Activated naive CD8-positive, alpha-beta T cell treated with anti-CD3 and anti-CD28 coated beads for 36 hours (primary cell): ENCODE results near the gene DYNC1I1. TPM values are rescaled to one million over a fixed set of nuclear protein-coding genes. Genes with fewer than 3 reads are reported as not detected.

Experiments used
- DNase-seq: peaks from one replicate; pipeline ENCODE4 v3.0.0; 2021
- H3K27ac Mint-ChIP-seq: one replicate; pipeline ENCODE4 v1.8.0; 2022; ENCODE audit warnings: mild to moderate bottlenecking, moderate library complexity, mixed read lengths
- H3K27me3 Mint-ChIP-seq: one replicate; pipeline ENCODE4 v1.8.0; 2022; ENCODE audit warnings: mild to moderate bottlenecking, mixed read lengths
- H3K36me3 Mint-ChIP-seq: one replicate; pipeline ENCODE4 v1.8.0; 2021; ENCODE audit warnings: mild to moderate bottlenecking, mixed read lengths
- H3K4me1 Mint-ChIP-seq: one replicate; pipeline ENCODE4 v1.8.0; 2021; ENCODE audit warnings: mixed read lengths
- H3K4me3 Mint-ChIP-seq: one replicate; pipeline ENCODE4 v1.8.0; 2022; ENCODE audit warnings: mild to moderate bottlenecking, moderate library complexity, mixed read lengths
- H3K9me3 Mint-ChIP-seq: one replicate; pipeline ENCODE4 v1.8.0; 2022; ENCODE audit warnings: mixed read lengths
- total RNA-seq, 2 experiments: library from RNA; stranded (reverse); gene quantifications; one replicate each; pipeline ENCODE4 v1.2.3, GENCODE V29; 2021

DYNC1I1 gene
- total RNA-seq, 2 experiments from 2014 or later = 0.10 TPM; not detected in 1

DNA sequence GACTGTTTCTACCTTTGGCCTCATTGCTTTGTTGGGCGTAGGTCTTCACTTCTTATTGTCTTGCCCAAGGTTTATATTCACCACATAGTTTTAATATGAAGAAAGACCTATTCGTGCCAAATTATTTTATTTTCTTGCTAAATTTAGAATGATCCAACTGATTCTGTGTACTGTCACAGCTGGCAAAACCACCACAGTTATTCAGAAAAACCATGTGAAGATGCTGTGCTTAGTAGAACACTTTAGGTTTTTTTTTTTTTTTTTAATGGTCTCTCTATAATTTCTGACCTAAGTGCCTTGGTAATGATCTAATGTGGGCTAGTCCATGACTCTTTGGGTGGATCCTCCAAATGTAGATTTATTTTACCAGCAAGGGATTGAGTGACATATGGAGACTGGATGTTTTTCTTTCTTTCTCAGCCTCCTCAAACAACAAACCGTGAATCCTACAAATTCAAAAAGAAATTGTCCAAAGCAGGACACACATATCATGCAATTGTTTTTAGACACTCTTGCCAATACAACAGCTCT is 243.8 kb downstream of the DYNC1I1 start:
- Mint-ChIP-seq H3K9me3 (no peaks in the 10 kb centered on the region), H3K27ac (no peak overlapping the region), H3K27me3 (peaks cover 23% of the 10 kb centered on the region), H3K4me3 (no peak overlapping the region), H3K4me1 (peaks cover 5% of the 10 kb centered on the region), H3K36me3 (no peaks in the 10 kb centered on the region)
- no peak for DNase-seq

- peaks cover 23% of the 10 kb centered on the region for H3K27me3 Mint-ChIP-seq
- no peaks in the 10 kb centered on the region for H3K9me3 Mint-ChIP-seq
- DNase-seq = no peak
- no peak overlapping the region for H3K4me3 Mint-ChIP-seq
- H3K36me3 Mint-ChIP-seq = no peaks in the 10 kb centered on the region
- H3K27ac Mint-ChIP-seq = no peak overlapping the region
- peaks cover 5% of the 10 kb centered on the region for H3K4me1 Mint-ChIP-seq
Measured at GRCh38 chr7:96016735-96017134, 244.4 kb downstream of the DYNC1I1 start.

GRCh38 chr7:96017877-96018276 is 245.5 kb downstream of the DYNC1I1 start:
- Mint-ChIP-seq H3K4me1 (peaks cover 5% of the 10 kb centered on the region), H3K4me3 (no peak overlapping the region), H3K9me3 (no peaks in the 10 kb centered on the region), H3K27ac (no peak overlapping the region), H3K27me3 (peaks cover 21% of the 10 kb centered on the region), H3K36me3 (no peaks in the 10 kb centered on the region)
- DNase-seq = no peak

- Mint-ChIP-seq H3K27me3 (peaks cover 9% of the 10 kb centered on the region), H3K36me3 (no peaks in the 10 kb centered on the region), H3K9me3 (no peaks in the 10 kb centered on the region), H3K4me3 (no peak overlapping the region), H3K4me1 (peaks cover 5% of the 10 kb centered on the region), H3K27ac (no peak overlapping the region)
- no peak for DNase-seq
Measured at GRCh38 chr7:96021568-96021967, 249.2 kb downstream of the DYNC1I1 start.

GRCh38 chr7:96023387-96023786 is 251.0 kb downstream of the DYNC1I1 start:
- Mint-ChIP-seq H3K9me3 (no peaks in the 10 kb centered on the region), H3K36me3 (no peaks in the 10 kb centered on the region), H3K4me3 (no peak overlapping the region), H3K4me1 (no peaks in the 10 kb centered on the region), H3K27ac (no peak overlapping the region), H3K27me3 (peaks cover 20% of the 10 kb centered on the region)
- no peak for DNase-seq

- DNase-seq = no peak
- Mint-ChIP-seq H3K4me3 (no peak overlapping the region), H3K27me3 (peaks cover 26% of the 10 kb centered on the region), H3K36me3 (no peaks in the 10 kb centered on the region), H3K4me1 (peaks cover 5% of the 10 kb centered on the region), H3K27ac (no peak overlapping the region), H3K9me3 (no peaks in the 10 kb centered on the region)
Measured at GRCh38 chr7:96026010-96026409, 253.7 kb downstream of the DYNC1I1 start.

DNA sequence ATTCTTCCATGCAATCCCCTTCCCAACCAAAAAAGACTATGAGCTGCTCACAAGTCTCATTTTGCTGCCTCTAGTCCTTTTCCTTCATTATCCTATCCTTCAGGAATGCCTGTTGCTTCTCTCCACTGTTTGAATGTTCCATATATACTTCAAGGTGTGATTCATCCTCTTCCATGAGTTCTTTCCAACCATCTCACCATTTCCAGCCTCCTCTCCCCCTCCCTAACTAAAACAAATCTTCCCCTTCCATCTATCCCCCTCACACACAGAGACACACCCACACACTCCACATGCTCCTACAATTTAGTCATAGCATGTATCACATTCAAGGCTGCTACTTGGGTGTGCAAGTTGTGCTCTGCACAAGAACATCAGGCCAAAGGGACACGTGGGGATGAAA is 254.3 kb downstream of the DYNC1I1 start:
- H3K27me3 Mint-ChIP-seq = peaks cover 26% of the 10 kb centered on the region
- peaks cover 5% of the 10 kb centered on the region for H3K4me1 Mint-ChIP-seq
- DNase-seq = no peak
- H3K36me3 Mint-ChIP-seq = no peaks in the 10 kb centered on the region
- no peak overlapping the region for H3K4me3 Mint-ChIP-seq
- H3K9me3 Mint-ChIP-seq = no peaks in the 10 kb centered on the region
- H3K27ac Mint-ChIP-seq = no peak overlapping the region

DNA sequence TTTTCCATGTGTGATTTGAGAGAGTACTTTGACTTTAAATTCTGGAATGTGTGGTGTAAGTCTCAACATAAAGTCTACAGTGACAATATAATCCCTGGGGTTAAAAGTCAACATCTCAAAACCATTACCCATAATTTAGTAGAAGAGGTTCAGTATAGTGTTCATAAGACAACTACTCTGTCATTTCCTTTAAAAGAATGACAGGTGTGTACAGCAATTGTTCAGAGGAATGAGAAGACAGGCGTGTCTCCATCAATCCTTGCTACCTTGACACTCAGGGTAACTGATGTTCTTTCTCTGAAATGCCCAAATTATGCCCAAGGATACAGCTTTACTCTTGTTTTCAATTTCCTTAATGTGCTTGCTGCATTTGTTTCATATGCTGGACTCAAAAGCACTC is 256.4 kb downstream of the DYNC1I1 start:
- peaks cover 5% of the 10 kb centered on the region for H3K4me1 Mint-ChIP-seq

GRCh38 chr7:96033009-96033598 is 260.8 kb downstream of the DYNC1I1 start:
- peaks cover 17% of the 10 kb centered on the region for H3K27me3 Mint-ChIP-seq
- no peaks in the 10 kb centered on the region for H3K9me3 Mint-ChIP-seq
- no peak for DNase-seq
- no peak overlapping the region for H3K27ac Mint-ChIP-seq
- no peak overlapping the region for H3K4me3 Mint-ChIP-seq
- no peaks in the 10 kb centered on the region for H3K36me3 Mint-ChIP-seq
- H3K4me1 Mint-ChIP-seq = peaks cover 5% of the 10 kb centered on the region

More for the DNA sequence above, 256.4 kb downstream of the DYNC1I1 start:
- no peaks in the 10 kb centered on the region for H3K36me3 Mint-ChIP-seq
- no peak for DNase-seq
- no peak overlapping the region for H3K27ac Mint-ChIP-seq
- no peak overlapping the region for H3K4me3 Mint-ChIP-seq
- no peaks in the 10 kb centered on the region for H3K9me3 Mint-ChIP-seq
- peaks cover 23% of the 10 kb centered on the region for H3K27me3 Mint-ChIP-seq

DNA sequence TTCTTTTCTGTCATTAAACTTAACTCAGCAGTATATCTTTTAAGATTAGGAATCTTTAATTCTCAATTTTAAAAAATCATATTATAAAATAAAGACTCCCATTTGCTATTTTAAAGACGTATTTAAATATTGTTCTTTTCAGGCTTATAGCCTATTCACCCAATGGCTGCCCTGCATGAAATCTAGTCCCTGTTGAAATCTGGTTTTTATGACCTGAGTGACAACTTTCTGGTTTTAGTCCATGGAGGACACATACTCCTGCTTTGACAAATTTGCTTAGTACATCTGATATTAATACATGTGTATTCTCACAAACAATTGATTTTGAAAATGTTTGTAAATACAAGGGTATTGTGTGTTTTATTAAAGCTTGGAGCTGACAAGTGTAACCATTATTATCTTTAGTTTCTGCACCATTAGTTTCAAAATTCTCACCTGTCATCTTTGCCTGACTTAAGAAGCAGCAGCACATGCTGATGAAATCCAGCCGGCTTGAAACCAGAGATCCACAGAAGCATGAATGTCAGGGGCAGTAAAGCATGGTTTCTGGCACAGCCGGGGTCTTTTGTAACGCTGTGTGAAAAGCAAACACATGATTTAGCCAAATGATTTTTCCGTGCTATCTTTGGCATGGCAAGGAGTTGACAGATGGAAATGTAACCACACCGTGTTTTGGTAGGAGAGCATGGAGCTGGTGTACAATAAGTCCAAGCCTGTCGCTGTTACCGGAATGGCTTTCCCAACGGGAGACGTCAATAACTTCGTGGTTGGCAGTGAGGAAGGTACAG is 262.8 kb downstream of the DYNC1I1 start:
- Mint-ChIP-seq H3K27me3 (peaks cover 10% of the 10 kb centered on the region), H3K4me3 (no peak overlapping the region), H3K4me1 (peaks cover 1% of the 10 kb centered on the region), H3K36me3 (no peaks in the 10 kb centered on the region), H3K27ac (no peak overlapping the region), H3K9me3 (no peaks in the 10 kb centered on the region)
- no peak for DNase-seq

- Mint-ChIP-seq H3K27me3 (peaks cover 3% of the 10 kb centered on the region), H3K4me1 (no peaks in the 10 kb centered on the region), H3K36me3 (no peaks in the 10 kb centered on the region), H3K4me3 (no peak overlapping the region), H3K27ac (no peak overlapping the region), H3K9me3 (no peaks in the 10 kb centered on the region)
- DNase-seq = no peak
Measured at GRCh38 chr7:96040250-96040772, 268.0 kb downstream of the DYNC1I1 start.

DNA sequence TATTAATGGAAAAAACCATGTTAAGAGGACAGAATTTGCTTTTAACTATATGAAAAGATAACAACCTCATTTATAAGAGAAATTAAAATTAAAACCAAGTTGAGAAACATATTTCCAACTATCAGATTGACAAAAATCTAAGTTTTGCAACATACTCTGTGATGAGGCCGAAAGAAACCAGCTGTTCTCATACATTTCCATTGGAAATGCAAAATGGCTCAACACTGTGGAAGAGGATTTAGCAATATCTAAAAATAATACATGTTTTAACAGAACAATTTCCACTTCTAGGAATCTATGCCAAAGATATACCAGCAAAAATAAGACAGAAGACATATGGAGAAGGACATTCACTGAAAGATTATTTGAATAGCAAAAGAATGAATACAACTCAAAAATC is 268.8 kb downstream of the DYNC1I1 start:
- Mint-ChIP-seq H3K27me3 (peaks cover 3% of the 10 kb centered on the region), H3K4me1 (no peaks in the 10 kb centered on the region), H3K36me3 (no peaks in the 10 kb centered on the region), H3K27ac (no peak overlapping the region), H3K4me3 (no peak overlapping the region), H3K9me3 (no peaks in the 10 kb centered on the region)
- no peak for DNase-seq

- no peak for DNase-seq
- H3K36me3 Mint-ChIP-seq = no peaks in the 10 kb centered on the region
- no peaks in the 10 kb centered on the region for H3K9me3 Mint-ChIP-seq
- H3K27ac Mint-ChIP-seq = no peak overlapping the region
- H3K4me3 Mint-ChIP-seq = no peak overlapping the region
- peaks cover 3% of the 10 kb centered on the region for H3K27me3 Mint-ChIP-seq
- no peaks in the 10 kb centered on the region for H3K4me1 Mint-ChIP-seq
Measured at GRCh38 chr7:96045181-96045580, 272.8 kb downstream of the DYNC1I1 start.

- H3K9me3 Mint-ChIP-seq = no peaks in the 10 kb centered on the region
- H3K27me3 Mint-ChIP-seq = peaks cover 3% of the 10 kb centered on the region
- no peaks in the 10 kb centered on the region for H3K4me1 Mint-ChIP-seq
- H3K27ac Mint-ChIP-seq = no peak overlapping the region
- no peak for DNase-seq
- H3K4me3 Mint-ChIP-seq = no peak overlapping the region
- no peaks in the 10 kb centered on the region for H3K36me3 Mint-ChIP-seq
Measured at GRCh38 chr7:96045919-96046318, 273.6 kb downstream of the DYNC1I1 start.

GRCh38 chr7:96052289-96052688 is 279.9 kb downstream of the DYNC1I1 start:
- Mint-ChIP-seq H3K9me3 (no peaks in the 10 kb centered on the region), H3K27ac (no peak overlapping the region), H3K27me3 (peaks cover 22% of the 10 kb centered on the region), H3K36me3 (no peaks in the 10 kb centered on the region), H3K4me1 (no peaks in the 10 kb centered on the region), H3K4me3 (no peak overlapping the region)
- no peak for DNase-seq
